IMR-90 (cell line): Measurements from ENCODE around the gene STARD13. TPM values are rescaled to one million over a fixed set of nuclear protein-coding genes. Genes with fewer than 3 reads are reported as not detected.

Experiments used
- ATAC-seq: fragments of 200-7000 bp; cut with Tn5 transposase; 2 replicates; pipeline ENCODE4 v1.9.1; 2020; ENCODE audit warnings: low read depth, mild to moderate bottlenecking, moderate library complexity
- BruUV-seq: library from RNA; stranded (reverse); fragments of 400-500 nt; replicated peaks from 2 replicates; lab custom pipeline; 2021; lab: Mats Ljungman, UMichigan
- CTCF ChIA-PET: fragments of 300-600 bp; formaldehyde crosslinking; extraction: SDS; loops from one replicate; lab custom pipeline; 2021; ENCODE audit warnings: antibody characterized with exemption; lab: Yijun Ruan, JAX
- POLR2A ChIA-PET: fragments of 300-600 bp; sonication (Branson Sonifier 250); formaldehyde crosslinking; loops from one replicate; lab custom pipeline; 2022; ENCODE audit warnings: antibody characterized with exemption; ENCODE audit not compliant: unreplicated experiment; lab: Charles Lee
- DNase-seq: peaks from one replicate; pipeline ENCODE4 v3.0.0; 2013
- H2AFZ ChIP-seq: replicated peaks from 2 replicates; pipeline ENCODE3; 2013; ENCODE audit warnings: low read length, mild to moderate bottlenecking; ENCODE audit not compliant: poor library complexity
- H2AK5ac ChIP-seq: 2 replicates; pipeline ENCODE4 v1.6.1; 2013; ENCODE audit warnings: low read depth, low read length, inconsistent platforms
- H2AK9ac ChIP-seq: replicated peaks from 2 replicates; pipeline ENCODE3; 2013; ENCODE audit warnings: mild to moderate bottlenecking, low read depth, low read length, moderate library complexity; ENCODE audit not compliant: poor library complexity
- H2BK120ac ChIP-seq: 2 replicates; pipeline ENCODE4 v1.6.1; 2013; ENCODE audit warnings: low read depth, low read length, inconsistent platforms
- H2BK15ac ChIP-seq: 3 replicates; pipeline ENCODE4 v1.6.1; 2013; ENCODE audit warnings: low read depth, low read length, inconsistent platforms
- H2BK20ac ChIP-seq: 2 replicates; pipeline ENCODE4 v1.6.1; 2013; ENCODE audit warnings: low read depth, mild to moderate bottlenecking, inconsistent platforms, low read length, moderate library complexity
- H2BK5ac ChIP-seq: 2 replicates; pipeline ENCODE4 v1.6.1; 2013; ENCODE audit warnings: mild to moderate bottlenecking, low read depth, low read length, inconsistent platforms; ENCODE audit not compliant: poor library complexity, severe bottlenecking
- H3K14ac ChIP-seq: replicated peaks from 2 replicates; pipeline ENCODE4 v1.6.1; 2013; ENCODE audit warnings: low read depth, low read length, inconsistent platforms
- H3K18ac ChIP-seq: 2 replicates; pipeline ENCODE4 v1.6.1; 2013; ENCODE audit warnings: low read depth, low read length, control low read depth
- H3K23ac ChIP-seq: 2 replicates; pipeline ENCODE4 v1.6.1; 2013; ENCODE audit warnings: low read depth, low read length, inconsistent platforms
- H3K27ac ChIP-seq: 2 replicates; pipeline ENCODE4 v1.5.1; 2013; ENCODE audit warnings: mild to moderate bottlenecking, control low read depth, low read length; ENCODE audit not compliant: insufficient read depth
- H3K27me3 ChIP-seq: 2 replicates; pipeline ENCODE4 v1.6.1; 2013; ENCODE audit warnings: low read length; ENCODE audit not compliant: control insufficient read depth, insufficient read depth
- H3K36me3 ChIP-seq: 2 replicates; pipeline ENCODE4 v1.6.1; 2013; ENCODE audit warnings: low read length, mixed read lengths; ENCODE audit not compliant: control insufficient read depth, insufficient read depth
- H3K4ac ChIP-seq: 2 replicates; pipeline ENCODE4 v1.6.1; 2013; ENCODE audit warnings: low read depth, low read length, inconsistent platforms
- H3K4me1 ChIP-seq: 2 replicates; pipeline ENCODE4 v1.6.1; 2013; ENCODE audit warnings: low read length, mixed read lengths; ENCODE audit not compliant: control insufficient read depth, insufficient read depth
- H3K4me2 ChIP-seq: 2 replicates; pipeline ENCODE4 v1.6.1; 2013; ENCODE audit warnings: low read depth, mild to moderate bottlenecking, control low read depth, low read length, moderate library complexity
- H3K4me3 ChIP-seq: 2 replicates; pipeline ENCODE4 v1.5.1; 2013; ENCODE audit warnings: low read depth, mild to moderate bottlenecking, control low read depth, low read length, moderate library complexity; ENCODE audit not compliant: insufficient read depth
- H3K56ac ChIP-seq: 2 replicates; pipeline ENCODE4 v1.6.1; 2013; ENCODE audit warnings: low read length, inconsistent platforms; ENCODE audit not compliant: insufficient read depth; ENCODE audit errors: extremely low read depth
- H3K79me1 ChIP-seq, 2 experiments: 2 replicates each; pipeline ENCODE4 v1.6.1; 2013; ENCODE audit warnings: low read length in 2 of 2, inconsistent platforms in 1 of 2, low read depth in 1 of 2
- H3K9ac ChIP-seq: 2 replicates; pipeline ENCODE4 v1.6.1; 2013; ENCODE audit warnings: low read depth, low read length, control low read depth
- H3K9me1 ChIP-seq: 2 replicates; pipeline ENCODE4 v1.6.1; 2013; ENCODE audit warnings: low read length, inconsistent platforms; ENCODE audit not compliant: insufficient read depth
- H3K9me3 ChIP-seq: 2 replicates; pipeline ENCODE4 v1.6.1; 2013; ENCODE audit warnings: low read length; ENCODE audit not compliant: control insufficient read depth, insufficient read depth
- H4K20me1 ChIP-seq: 2 replicates; pipeline ENCODE4 v1.6.1; 2013; ENCODE audit warnings: low read length, inconsistent platforms; ENCODE audit not compliant: insufficient read depth
- H4K5ac ChIP-seq: 2 replicates; pipeline ENCODE4 v1.6.1; 2013; ENCODE audit warnings: mild to moderate bottlenecking, low read depth, low read length, control low read depth
- H4K8ac ChIP-seq, 2 experiments: 2 replicates each; pipeline ENCODE4 v1.6.1; 2013; ENCODE audit warnings: low read depth in 2 of 2, low read length in 2 of 2, control low read depth in 1 of 2, inconsistent platforms in 1 of 2
- H4K91ac ChIP-seq: 2 replicates; pipeline ENCODE4 v1.6.1; 2013; ENCODE audit warnings: low read depth, low read length, inconsistent platforms; ENCODE audit not compliant: insufficient read depth
- BHLHE40 ChIP-seq: fragments of 150-350 bp; IDR thresholded peaks from 2 replicates; pipeline ENCODE4 v1.6.1; 2016; ENCODE audit warnings: mild to moderate bottlenecking, low read depth, low read length
- ELK1 ChIP-seq: fragments of 150-350 bp; IDR thresholded peaks from 2 replicates; pipeline ENCODE4 v1.6.1; 2016; ENCODE audit warnings: low read depth, mild to moderate bottlenecking, low read length, moderate library complexity, borderline replicate concordance
- NFE2L2 ChIP-seq: fragments of 150-350 bp; IDR thresholded peaks from 2 replicates; pipeline ENCODE4 v1.6.1; 2016; ENCODE audit warnings: low read depth, mild to moderate bottlenecking, low read length
- RAD21 ChIP-seq: IDR thresholded peaks from 2 replicates; pipeline ENCODE4 v1.6.1; 2012; ENCODE audit warnings: low read length, improper control_type of control experiment
- RCOR1 ChIP-seq: IDR thresholded peaks from 2 replicates; pipeline ENCODE4 v1.6.1; 2012; ENCODE audit warnings: mild to moderate bottlenecking, low read length, improper control_type of control experiment; ENCODE audit not compliant: insufficient replicate concordance
- RFX5 ChIP-seq: IDR thresholded peaks from 2 replicates; pipeline ENCODE4 v1.8.0; 2012; ENCODE audit warnings: low read depth, mild to moderate bottlenecking, low read length, moderate library complexity
- WGBS, 2 experiments: methylation state at CpG; one replicate each; pipeline versions ENCODE4 v1.1.5 to v1.1.7; 2013; ENCODE audit warnings: missing lambda C conversion rate in 2 of 2; ENCODE audit not compliant: insufficient read length in 1 of 2; ENCODE audit errors: extremely low coverage in 2 of 2; 5-methylcytosine and 5-hydroxymethylcytosine counted together
- dilution Hi-C: fragments of 300-500 bp; cut with HindIII; formaldehyde crosslinking; loops from one replicate; pipeline ENCODE4 v1.14.3; 2018; ENCODE audit warnings: low sequenced_read_pairs; ENCODE audit not compliant: unreplicated experiment
- in situ Hi-C: fragments of 300-500 bp; cut with MboI; formaldehyde crosslinking; loops from 3 replicates; pipeline ENCODE4 v1.14.3; 2019; ENCODE audit warnings: low sequenced_read_pairs, inconsistent platforms, mixed read lengths
- intact Hi-C: fragments of 100-400 bp; cut with micrococcal nuclease; formaldehyde crosslinking; loops from 2 replicates; pipeline ENCODE4 v1.10.0; 2022
- polyA plus RNA-seq, 3 experiments: library from polyadenylated mRNA; depleted of rRNA; stranded (reverse); fragments of >200 nt; gene quantifications; 2 replicates each; pipeline ENCODE4 v1.2.3, GENCODE V29; 2012; ENCODE audit warnings: low replicate concordance in 1 of 3
- total RNA-seq: library from RNA; depleted of rRNA; stranded (reverse); fragments of >200 nt; gene quantifications from 2 replicates; pipeline ENCODE4 v1.2.3, GENCODE V29; 2012

The STARD13 gene
- total and polyA plus RNA-seq, 2 of the 4 experiments (the other 2 are of a cell fraction): 23.6 to 46.6 TPM

- no peak for TF ChIP-seq ELK1
- no peak for TF ChIP-seq BHLHE40
- TF ChIP-seq RCOR1: no peak
- TF ChIP-seq NFE2L2: no peak
- no peak for TF ChIP-seq RFX5
Measured at GRCh38 chr13:33152389-33152788, 133.2 kb downstream of the STARD13 start (continued).

GRCh38 chr13:33150662-33151061 is 134.9 kb downstream of the STARD13 start:
- ATAC-seq: no peak
- peaks cover 18% of the 10 kb centered on the region; the same call in 1 of the 2 replicates for H4K20me1 ChIP-seq
- peaks cover 28% of the 10 kb centered on the region for H3K36me3 ChIP-seq
- H3K27ac ChIP-seq: no peak overlapping the region
- H2BK120ac ChIP-seq: no peak overlapping the region
- TF ChIP-seq ELK1 (no peak), RCOR1 (no peak), RAD21 (no peak)
- H2AFZ ChIP-seq: no peak overlapping the region
- H2BK15ac ChIP-seq: no peak overlapping the region
- H3K9me1 ChIP-seq: peaks cover 17% of the 10 kb centered on the region
- H3K56ac ChIP-seq: no peak overlapping the region
- dilution Hi-C loops (no loop called here), intact Hi-C loops (no loop called here), in situ Hi-C loops (no loop called here)
- H3K27me3 ChIP-seq: no peaks in the 10 kb centered on the region
- DNase-seq: no peak
- no peak overlapping the region for H3K4me3 ChIP-seq
- H3K14ac ChIP-seq: no peak overlapping the region
- no peak overlapping the region for H3K9ac ChIP-seq
- no peak overlapping the region for H4K91ac ChIP-seq
- BruUV-seq: no TSS peak
- no peak overlapping the region for H3K23ac ChIP-seq
- CTCF ChIA-PET: no interaction called here
- H2AK9ac ChIP-seq: no peak overlapping the region
- no peaks in the 10 kb centered on the region for H3K9me3 ChIP-seq
- H4K8ac ChIP-seq: no peak overlapping the region
- POLR2A ChIA-PET: interaction anchor here (0.6 kb wide), 1 partner anchor 345 kb away, joined by 4 read pairs; no protein-coding TSS in a partner anchor
- H3K4ac ChIP-seq: no peak overlapping the region
- no peak overlapping the region for H2BK20ac ChIP-seq
- no peak overlapping the region for H2BK5ac ChIP-seq
- 100% methylated on average over 3 of the region's 5 CpGs; no CpG with 5 or more reads in 1 of the 2 experiments for WGBS, 2 experiments
- no peak overlapping the region for H3K4me2 ChIP-seq
- H3K4me1 ChIP-seq: peaks cover 19% of the 10 kb centered on the region
- no peak overlapping the region for H4K5ac ChIP-seq
- H2AK5ac ChIP-seq: no peak overlapping the region
- H3K79me1 ChIP-seq: peaks cover 42 to 81% of the 10 kb centered on the region in 2 experiments
- no peak overlapping the region for H3K18ac ChIP-seq
